Fibroblast of skin of left quadriceps (primary cell): ENCODE results near the gene GCAT.

Experiments used
- DNase-seq, 2 experiments: peaks; one replicate each; pipeline ENCODE4 v3.0.0-alpha.2; 2013; ENCODE audit warnings: low read depth in 2 of 2

The GCAT gene

DNA sequence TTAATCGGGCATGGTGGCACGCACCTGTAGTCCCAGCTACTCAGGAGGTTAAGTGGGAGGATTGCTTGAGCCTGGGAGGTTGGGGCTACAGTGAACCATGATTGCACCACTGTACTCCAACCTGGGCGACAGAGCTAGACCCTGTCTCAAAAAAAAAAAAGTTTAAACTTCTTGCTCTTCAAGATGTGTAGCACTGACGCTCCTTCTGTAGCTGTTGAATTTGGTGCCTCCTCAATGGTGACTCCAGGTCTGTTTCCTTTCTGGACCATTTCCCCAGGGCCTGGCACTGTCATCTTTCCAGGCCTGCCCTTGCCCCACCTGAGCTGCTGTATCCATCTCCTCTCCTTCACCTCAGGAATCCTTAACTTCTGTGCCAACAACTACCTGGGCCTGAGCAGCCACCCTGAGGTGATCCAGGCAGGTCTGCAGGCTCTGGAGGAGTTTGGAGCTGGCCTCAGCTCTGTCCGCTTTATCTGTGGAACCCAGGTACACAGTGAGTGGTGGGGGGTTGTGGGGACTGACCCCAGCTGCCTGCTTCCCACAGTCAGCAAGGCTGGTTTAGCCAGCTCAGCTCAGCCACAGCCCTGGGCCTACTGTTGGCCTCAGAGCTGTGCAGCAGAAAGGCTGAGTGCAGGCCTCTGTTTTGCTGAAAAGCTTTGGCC is 2.1 kb downstream of the GCAT start:
- no peak for DNase-seq

DNA sequence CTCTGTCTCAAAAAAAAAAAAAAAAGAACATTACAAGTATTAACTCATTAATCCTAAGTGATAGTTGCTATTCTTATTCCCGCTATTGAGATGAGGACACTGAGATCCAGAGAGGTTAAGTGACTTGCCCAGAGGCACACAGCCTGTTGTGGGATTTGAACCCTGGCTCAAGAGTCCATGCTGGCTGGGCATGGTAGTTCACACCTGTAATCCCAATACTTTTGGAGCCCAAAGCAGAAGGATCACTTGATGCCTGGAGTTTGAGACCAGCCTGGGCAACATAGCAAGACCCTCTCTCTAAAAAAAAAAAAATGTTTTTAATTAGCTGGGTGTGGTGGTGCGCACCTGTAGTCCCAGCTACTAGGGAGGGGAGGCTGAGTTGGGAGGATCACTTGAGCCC is 4.1 kb downstream of the GCAT start:
- DNase-seq = no peak

DNA sequence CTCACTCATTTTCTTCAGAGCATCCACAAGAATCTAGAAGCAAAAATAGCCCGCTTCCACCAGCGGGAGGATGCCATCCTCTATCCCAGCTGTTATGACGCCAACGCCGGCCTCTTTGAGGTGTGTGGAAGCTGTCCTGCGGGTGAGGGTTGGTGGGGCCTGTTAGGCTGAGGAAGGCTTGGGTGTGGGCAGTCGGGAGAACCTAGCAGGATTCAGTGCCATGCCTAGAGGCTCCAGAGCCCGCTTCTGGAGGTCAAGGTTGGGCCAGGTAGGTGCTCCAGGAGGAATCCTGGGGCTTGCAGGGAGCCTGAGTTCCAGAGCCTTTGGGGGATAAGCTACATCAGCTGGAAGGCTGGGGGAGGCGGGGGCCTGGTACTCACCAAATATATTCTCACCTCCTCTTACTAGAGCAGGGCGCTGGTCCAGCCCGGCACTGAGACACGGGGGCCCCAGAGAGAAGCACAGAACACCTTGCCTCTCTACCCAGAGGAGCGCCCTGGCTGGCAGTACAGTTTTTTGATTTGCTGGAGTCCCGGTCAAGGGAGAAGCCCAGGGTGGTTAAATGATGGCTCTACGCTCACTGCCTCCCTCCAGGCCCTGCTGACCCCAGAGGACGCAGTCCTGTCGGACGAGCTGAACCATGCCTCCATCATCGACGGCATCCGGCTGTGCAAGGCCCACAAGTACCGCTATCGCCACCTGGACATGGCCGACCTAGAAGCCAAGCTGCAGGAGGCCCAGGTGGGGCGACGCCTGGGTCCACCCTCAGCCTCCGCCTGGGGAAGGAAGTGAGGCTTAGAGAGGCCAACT is 5.3 kb downstream of the GCAT start:
- no peak for DNase-seq

DNA sequence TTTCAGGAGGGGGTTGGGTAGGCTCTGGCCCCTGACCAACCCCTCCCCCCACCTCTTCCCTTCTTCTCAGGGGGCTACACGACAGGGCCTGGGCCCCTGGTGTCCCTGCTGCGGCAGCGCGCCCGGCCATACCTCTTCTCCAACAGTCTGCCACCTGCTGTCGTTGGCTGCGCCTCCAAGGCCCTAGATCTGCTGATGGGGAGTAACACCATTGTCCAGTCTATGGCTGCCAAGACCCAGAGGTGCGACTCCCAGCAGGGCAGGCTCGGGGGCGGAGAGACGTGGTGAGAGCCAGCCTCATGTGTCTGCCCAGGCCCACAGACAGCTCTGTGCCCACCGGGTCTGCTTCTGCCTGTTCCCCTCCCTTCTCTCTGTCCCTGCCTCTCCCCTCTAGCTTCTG is 7.9 kb downstream of the GCAT start:
- no peak for DNase-seq

DNA sequence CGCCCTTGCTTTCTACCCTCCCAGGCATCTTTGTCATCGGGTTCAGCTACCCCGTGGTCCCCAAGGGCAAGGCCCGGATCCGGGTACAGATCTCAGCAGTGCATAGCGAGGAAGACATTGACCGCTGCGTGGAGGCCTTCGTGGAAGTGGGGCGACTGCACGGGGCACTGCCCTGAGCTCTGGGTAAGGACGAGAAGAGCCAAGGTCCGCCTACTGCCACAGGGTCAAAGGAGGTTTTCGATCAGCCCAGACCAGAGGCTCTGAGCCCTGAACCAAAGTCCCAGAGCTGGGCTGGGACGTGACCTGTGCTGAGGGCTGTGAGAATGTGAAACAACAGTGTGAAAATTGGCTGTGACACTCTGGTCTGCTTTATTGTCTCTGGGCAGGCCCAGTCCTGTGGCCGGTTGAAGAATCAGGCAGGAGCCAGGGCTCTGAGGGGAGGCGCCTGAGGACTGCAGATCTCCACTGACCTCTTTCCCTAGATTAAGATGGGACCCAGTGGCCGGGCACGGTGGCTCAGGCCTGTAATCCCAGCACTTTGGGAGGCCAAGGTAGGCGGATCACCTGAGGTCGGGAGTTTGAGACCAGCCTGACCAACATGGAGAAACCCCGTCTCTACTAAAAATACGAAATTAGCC is 8.9 kb downstream of the GCAT start:
- DNase-seq = no peak

DNA sequence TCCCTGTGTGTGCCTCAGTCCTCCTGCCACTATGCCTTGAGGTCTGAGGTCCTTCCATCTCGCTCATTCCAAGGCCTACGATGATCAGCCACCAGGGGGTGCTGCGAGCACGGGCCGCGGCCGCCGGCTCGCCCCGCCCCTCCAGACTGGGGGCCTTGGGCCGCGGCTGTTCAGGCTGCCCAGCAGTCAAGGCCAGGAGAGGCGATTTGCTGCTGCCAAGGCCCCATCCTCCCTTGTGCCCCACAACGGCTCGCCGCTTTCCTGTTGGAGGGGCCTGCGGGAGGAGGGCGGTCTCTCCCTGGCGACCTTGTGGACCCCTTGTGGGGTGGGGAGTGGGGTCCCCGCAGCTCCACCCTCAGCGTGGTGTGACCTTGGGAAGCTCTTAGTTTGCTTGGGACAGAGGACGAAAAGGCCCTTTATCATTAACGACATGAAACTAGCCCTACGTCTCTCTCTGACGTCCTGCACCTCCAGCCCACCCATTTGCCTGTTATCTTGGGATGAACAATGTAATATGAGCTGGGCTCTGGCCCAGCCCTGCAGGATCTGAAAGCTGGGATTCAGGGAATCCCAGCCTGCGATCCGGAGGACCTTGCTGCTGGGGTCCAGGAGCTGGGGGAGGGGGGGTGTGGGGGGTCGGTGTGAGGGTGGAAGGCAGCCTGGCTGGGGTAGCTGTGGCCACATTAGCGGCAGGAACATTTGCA is 10.1 kb downstream of the GCAT start:
- peak; percentile 32 to 39 for DNase-seq

DNA sequence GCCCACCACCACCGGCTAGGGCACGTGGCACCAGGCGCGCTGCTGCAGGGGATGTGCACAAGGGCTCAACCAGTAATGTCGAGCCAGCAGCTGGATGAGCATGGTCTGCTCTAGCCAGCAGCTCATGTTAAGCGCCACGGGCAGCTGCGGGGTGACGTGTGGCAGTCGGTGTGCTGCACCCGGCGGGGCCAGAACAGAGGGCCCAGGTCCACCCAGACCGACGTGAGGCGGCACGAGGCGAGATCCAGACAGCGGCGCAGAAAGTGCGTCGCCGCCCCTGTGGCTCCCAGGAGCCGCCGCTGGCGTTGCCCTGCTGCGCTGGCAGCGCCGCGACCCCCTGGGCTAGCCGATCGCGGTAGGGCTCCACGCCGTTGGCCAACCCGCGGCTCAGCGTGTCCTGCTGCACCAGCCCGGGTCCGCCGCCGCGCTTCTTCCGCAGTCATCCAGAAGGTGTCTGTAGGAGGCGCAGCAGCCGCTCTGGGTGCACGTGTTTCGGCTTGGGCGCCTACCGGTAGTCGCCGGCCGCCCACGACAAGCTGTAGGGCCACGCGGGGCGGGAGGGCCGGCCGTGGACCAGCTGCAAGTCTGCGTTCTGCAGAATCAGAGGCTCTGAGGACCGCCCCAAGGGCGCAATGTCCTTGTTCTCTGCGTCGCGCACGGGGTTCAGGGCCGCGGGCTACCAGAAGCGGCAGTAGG is 10.8 kb downstream of the GCAT start:
- DNase-seq = no peak

DNA sequence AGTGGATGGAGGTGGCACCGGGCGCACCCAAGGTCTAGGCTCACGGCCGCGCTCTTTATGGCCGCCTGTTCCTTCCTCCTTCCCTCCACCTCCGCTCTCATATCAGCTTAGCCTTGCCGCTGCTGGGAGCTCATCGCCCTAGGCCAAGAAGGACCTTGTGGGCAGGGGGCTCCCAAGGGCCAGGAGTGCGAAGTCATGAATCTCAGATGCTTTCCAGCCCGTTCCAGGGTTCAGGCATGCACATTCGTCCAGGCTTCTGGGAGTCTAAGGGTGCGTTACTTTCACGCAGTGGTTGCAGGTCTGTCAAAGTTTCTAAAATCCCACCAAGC is 11.3 kb downstream of the GCAT start:
- no peak for DNase-seq

DNA sequence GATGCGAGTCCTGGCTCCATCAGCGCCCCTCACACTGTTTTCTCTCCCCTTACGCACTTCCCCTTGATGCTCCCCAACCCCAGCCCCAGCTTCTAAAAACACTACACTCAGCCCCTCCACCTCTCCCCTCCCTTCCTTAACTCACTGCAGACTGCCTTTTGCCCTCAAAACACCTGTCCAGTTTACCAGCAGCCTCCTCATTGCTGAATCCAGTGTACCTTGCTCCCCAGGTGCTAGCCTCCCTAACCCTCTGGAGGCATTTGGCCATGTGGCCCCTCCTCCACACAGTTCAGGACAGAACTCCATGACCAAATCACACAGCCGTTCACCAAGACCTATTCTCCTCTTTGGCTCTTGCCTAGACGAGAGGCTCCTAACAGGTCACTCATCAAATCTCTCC is 12.6 kb downstream of the GCAT start:
- no peak for DNase-seq

DNA sequence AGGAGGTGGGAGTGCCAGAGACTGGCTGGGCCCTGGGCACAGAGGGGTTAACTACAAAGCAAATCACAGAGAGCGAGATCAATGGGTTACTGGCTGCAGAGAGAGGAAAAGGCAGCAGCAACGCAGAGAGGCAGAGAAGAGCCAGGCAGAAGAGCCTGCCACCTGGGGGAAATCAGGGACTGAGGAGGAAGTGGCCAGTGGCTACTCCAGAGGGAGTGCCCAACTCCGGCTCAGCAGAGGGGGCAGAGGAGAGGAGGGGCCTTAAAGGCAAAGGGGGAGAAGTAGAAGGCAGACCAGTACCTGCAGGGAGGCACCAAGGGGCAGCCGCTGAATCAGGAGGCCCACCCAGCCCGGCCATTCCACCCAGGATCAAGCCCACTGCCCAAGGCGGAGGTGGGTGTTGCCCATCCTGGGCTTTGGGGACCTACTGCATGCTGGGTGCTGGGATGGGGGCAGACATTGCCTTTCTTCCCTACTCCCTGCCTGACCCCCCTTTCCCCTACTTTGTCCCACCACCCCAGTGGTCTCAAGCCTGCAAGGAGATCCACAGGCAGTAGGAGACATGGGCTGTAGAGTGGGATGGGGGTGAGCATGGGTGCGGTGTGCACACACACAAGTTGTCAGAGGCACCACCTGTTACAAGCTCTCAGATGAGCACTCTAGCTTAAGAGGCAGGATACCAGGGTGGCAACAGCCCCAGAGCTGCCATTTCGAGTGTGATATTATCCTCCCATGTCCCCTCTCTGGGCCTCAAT is 14.5 kb downstream of the GCAT start:
- DNase-seq = no peak

DNA sequence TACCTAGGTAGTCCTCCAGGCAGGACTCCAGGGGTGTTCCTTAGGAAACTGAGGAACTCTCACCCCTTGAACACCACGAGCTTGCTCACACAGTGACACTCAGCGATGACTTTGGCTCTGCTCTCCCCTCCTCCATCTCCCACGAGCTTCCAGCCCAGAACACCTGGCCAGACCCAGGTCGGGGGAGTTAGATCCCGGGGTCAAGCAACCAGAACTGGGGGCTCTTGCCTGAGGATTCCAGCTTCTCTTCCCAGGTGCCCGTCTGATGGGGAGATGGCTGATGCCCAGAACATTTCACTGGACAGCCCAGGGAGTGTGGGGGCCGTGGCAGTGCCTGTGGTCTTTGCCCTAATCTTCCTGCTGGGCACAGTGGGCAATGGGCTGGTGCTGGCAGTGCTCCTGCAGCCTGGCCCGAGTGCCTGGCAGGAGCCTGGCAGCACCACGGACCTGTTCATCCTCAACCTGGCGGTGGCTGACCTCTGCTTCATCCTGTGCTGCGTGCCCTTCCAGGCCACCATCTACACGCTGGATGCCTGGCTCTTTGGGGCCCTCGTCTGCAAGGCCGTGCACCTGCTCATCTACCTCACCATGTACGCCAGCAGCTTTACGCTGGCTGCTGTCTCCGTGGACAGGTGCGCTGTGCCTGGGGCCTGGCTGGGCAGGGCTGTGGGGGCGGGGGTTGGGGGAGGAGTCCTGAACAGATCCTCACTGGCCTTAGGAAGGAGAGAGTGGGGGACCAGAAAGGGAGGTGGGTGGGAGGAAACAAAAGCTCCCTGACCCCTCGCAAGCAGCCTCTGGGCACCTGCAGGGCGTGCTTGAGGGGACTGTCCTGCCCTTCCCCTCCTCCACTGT is 15.6 kb downstream of the GCAT start, which contains the start of gene GALR3:
TSS of gene GALR3 (plus strand) at position 249 of the 852 bp plus-strand sequence. CDS start at position 274, 25 bp downstream.
- no peak for DNase-seq

DNA sequence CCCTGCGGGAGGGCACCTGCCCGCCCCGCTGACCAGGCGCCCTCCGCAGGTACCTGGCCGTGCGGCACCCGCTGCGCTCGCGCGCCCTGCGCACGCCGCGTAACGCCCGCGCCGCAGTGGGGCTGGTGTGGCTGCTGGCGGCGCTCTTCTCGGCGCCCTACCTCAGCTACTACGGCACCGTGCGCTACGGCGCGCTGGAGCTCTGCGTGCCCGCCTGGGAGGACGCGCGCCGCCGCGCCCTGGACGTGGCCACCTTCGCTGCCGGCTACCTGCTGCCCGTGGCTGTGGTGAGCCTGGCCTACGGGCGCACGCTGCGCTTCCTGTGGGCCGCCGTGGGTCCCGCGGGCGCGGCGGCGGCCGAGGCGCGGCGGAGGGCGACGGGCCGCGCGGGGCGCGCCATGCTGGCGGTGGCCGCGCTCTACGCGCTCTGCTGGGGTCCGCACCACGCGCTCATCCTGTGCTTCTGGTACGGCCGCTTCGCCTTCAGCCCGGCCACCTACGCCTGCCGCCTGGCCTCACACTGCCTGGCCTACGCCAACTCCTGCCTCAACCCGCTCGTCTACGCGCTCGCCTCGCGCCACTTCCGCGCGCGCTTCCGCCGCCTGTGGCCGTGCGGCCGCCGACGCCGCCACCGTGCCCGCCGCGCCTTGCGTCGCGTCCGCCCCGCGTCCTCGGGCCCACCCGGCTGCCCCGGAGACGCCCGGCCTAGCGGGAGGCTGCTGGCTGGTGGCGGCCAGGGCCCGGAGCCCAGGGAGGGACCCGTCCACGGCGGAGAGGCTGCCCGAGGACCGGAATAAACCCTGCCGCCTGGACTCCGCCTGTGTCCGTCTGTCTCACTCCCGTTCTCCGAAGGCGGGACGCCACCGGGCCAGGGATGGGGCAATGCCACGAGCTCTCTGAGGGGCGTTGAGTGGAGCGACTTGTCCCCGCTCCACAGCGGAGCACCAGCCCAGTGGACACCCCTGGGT is 17.2 kb downstream of the GCAT start:
- DNase-seq = no peak

DNA sequence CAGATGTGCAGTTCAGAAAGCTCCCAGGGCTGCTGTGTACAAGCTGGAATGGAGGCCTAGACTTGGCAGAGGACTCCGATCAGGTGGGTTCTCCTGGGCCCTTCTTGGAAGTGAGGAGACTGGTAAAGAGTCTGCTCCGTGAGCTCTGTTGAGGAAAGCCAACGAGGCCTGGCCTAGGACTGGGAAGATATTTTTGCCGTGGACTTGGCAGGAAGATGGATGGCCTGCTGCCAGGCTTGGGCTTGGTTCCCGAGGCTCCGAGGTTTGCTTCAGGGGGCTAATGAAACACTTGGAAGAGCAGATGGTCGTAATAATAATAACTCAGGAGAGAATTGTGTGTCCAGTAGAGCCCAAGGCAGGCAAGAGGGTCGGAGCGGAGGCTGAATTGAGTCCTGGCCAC is 19.3 kb downstream of the GCAT start:
- DNase-seq = no peak

DNA sequence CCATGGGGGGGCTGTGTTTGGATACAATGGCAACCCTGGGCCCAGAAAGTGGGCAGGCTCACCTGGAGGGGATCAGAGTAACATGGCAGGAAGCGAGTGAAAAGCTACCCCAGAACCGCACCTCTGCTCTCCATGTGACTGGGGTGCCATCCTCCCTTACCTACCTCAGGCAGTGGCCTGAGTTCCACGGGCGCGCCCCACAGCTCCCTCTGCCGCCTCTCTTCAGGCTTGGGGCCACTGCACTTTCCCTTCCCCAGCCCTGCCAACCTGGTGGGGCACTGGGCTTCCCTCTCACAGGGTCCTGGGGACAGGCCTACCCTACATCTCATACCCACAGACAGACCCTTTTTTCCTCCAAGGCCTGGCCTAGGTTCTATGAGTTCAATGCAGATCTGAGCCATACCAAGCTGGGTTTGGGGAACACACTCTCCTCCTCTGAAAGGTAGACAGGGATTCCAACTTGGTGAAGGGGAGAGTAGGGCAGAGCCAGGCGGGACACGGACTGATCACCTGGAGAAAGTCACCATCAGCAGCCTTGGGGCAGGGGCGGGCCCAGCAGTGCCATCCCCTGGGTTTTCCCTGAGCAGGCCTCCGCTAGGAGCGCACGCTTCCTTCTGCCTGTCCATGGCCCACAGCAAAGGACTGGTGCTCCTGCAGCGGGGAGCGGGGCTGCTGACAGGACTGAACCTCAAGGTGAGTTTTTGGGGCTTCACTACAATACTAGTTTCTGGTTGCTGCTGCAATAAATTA is 22.5 kb downstream of the GCAT start:
- DNase-seq = no peak

DNA sequence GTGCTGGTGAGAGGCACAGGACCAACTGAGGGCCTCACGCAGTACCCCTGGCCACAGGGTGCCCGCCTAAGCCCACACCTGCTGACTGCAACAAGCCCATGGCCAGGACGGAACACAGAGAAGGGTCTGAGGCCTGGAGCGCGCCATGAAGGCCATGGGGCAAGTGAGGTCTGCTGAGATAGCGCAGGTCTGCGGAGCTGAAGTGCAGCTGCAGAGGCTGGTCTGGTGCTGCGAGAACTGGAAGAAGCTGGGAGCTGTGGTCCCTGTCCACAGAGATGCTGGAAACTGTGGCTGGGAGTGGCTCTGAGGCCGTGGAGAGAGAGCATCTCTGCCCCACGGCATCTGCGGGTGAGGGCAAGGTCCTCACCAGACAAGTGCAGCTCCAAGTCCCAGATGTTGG is 23.7 kb downstream of the GCAT start:
- DNase-seq = no peak

DNA sequence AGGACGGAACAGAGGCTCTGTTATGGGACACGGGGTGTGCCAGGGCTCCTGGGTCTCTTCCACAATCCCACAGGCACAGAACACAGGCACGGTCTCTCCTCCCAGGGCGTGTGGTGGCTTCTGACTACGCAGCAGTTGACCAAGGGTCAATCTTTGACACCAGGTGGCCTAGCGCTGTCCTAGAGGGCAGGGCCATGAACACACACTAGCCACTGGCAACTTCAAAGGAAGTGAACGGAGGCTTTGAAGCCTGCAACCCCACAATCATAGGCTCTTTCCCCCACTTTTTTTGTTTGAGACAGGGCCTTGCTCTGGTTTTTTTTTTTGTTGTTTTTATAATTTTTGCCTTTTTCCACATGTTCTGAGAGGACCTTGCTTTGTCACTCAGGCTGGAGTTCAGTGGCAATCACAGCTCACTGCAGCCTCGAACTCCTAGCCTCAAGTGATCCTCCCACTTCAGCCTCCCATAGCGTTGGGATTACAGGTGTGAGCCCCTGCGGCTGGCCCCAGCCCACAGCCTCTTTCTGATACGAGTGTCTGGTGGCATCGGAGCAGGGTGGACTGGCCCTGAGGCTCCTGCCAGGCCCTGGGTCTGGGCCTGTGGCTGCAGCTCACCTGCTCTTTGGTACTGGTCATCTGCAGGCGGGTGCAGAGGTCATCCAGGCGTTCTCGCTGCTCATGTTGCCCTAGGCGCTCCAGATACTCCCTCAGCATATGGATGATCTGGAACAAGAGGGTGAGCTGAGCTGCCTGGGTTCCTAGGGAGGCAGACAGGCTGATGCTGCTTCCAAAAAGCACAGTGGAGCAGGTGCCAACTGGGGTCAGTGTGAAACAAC is 24.5 kb downstream of the GCAT start:
- DNase-seq = no peak
